Subcutaneous abdominal adipose tissue (tissue), 5 donors: Measurements from ENCODE around the gene CABP2.
"Not testable (repeated sequence)": the region's sequence is repeated elsewhere in the genome, so short reads cannot be mapped to it uniquely, and the experiment has no call there.

Source experiments
- H3K27ac ChIP-seq: one replicate; pipeline ENCODE4 v1.7.0; 2013; ENCODE audit warnings: low read depth, mild to moderate bottlenecking, inconsistent platforms, low read length, moderate library complexity
- H3K27me3 ChIP-seq, 5 donors: one replicate each; pipeline ENCODE4 v1.7.0; 2013; ENCODE audit warnings: low read length in 5 of 5, inconsistent platforms in 1 of 5; ENCODE audit not compliant: control insufficient read depth in 5 of 5, insufficient read depth in 4 of 5
- H3K36me3 ChIP-seq, 5 donors: one replicate each; pipeline ENCODE4 v1.7.0; 2013; ENCODE audit warnings: low read length in 5 of 5; ENCODE audit not compliant: control insufficient read depth in 5 of 5, insufficient read depth in 5 of 5
- H3K4me1 ChIP-seq, 5 donors: one replicate each; pipeline ENCODE4 v1.7.0; 2013; ENCODE audit warnings: low read length in 5 of 5, mild to moderate bottlenecking in 3 of 5, moderate library complexity in 1 of 5; ENCODE audit not compliant: control insufficient read depth in 5 of 5, insufficient read depth in 5 of 5
- H3K4me3 ChIP-seq, 5 donors: one replicate each; pipeline ENCODE4 v1.7.0; 2013; ENCODE audit warnings: low read length in 5 of 5, low read depth in 1 of 5
- H3K9ac ChIP-seq, 5 donors: one replicate each; pipeline ENCODE4 v1.7.0; 2013; ENCODE audit warnings: low read length in 5 of 5, mild to moderate bottlenecking in 4 of 5, moderate library complexity in 3 of 5
- H3K9me3 ChIP-seq, 5 donors: one replicate each; pipeline ENCODE4 v1.7.0; 2013; ENCODE audit warnings: low read length in 5 of 5; ENCODE audit not compliant: control insufficient read depth in 5 of 5
- donor health status: healthy.
- donor health status: healthy.
- donor health status: healthy.
- donor health status: healthy.
- donor health status: healthy.

CABP2 gene

GRCh38 chr11:67482275-67482826, 40.9 kb downstream of the CABP2 start:
- Histone ChIP-seq H3K27ac (peak overlapping the region; percentile 82), H3K27me3 (no peaks in the 10 kb centered on the region), H3K4me3 (peak overlapping the region; percentile 48 to 87 (median 83)), H3K9me3 (no peaks in the 10 kb centered on the region), H3K4me1 (peaks cover 3 to 29% (median 25%) of the 10 kb centered on the region in 5 donors), H3K9ac (peak overlapping the region in 4 of 5 donors; percentile 30 to 73 (median 64)), H3K36me3 (peaks cover 0 to 8% (median 5%) of the 10 kb centered on the region in 5 donors)

DNA sequence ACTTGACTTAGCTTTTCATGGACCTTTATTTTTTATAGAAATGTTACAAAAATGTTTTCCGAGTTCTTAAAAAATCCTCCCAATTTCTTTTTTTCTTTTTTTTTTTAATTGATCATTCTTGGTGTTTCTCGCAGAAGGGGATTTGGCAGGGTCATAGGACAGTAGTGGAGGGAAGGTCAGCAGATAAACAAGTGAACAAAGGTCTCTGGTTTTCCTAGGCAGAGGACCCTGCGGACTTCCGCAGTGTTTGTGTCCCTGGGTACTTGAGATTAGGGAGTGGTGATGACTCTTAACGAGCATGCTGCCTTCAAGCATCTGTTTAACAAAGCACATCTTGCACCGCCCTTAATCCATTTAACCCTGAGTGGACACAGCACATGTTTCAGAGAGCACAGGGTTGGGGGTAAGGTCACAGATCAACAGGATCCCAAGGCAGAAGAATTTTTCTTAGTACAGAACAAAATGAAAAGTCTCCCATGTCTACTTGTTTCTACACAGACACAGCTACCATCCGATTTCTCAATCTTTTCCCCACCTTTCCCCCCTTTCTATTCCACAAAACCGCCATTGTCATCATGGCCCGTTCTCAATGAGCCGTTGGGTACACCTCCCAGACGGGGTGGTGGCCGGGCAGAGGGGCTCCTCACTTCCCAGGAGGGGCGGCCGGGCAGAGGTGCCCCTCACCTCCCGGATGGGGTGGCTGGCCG, 45.7 kb downstream of the CABP2 start:
- H3K9me3 ChIP-seq, H3K36me3 ChIP-seq, H3K4me1 ChIP-seq, H3K4me3 ChIP-seq, H3K27ac ChIP-seq, H3K27me3 ChIP-seq, H3K9ac ChIP-seq: not testable (repeated sequence)

- H3K36me3 ChIP-seq, H3K27me3 ChIP-seq, H3K9ac ChIP-seq, H3K9me3 ChIP-seq, H3K27ac ChIP-seq, H3K4me3 ChIP-seq, H3K4me1 ChIP-seq: not testable (repeated sequence)
These were observed 46.6 kb downstream of the CABP2 start for GRCh38 chr11:67476692-67477091.

DNA sequence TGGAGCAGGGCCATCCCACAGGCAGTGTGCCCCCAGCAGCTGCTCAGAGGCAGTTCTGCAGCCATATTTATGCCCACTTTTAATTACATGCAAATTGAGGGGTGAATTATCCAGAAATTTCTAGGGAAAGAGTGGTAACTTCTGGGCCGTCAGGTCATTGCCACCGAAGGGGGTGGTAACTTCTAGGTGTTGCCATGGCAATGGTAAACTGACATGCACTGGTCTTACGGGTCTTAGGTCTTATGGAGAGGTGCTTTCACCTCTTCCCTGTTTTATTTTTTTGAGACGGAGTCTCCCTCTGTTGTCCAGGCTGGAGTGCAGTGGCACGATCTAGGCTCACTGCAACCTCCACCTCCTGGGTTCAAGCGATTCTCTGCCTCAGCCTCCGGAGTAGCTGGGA, 50.4 kb downstream of the CABP2 start:
- no peaks in the 10 kb centered on the region for H3K9me3 ChIP-seq
- peaks cover 5 to 18% (median 16%) of the 10 kb centered on the region in 5 donors for H3K4me1 ChIP-seq
- H3K27ac ChIP-seq = no peak overlapping the region
- H3K36me3 ChIP-seq = no peaks in the 10 kb centered on the region
- H3K9ac ChIP-seq = no peak overlapping the region
- H3K27me3 ChIP-seq = no peaks in the 10 kb centered on the region
- H3K4me3 ChIP-seq = no peak overlapping the region

- no peak overlapping the region for H3K27ac ChIP-seq
- no peaks in the 10 kb centered on the region for H3K27me3 ChIP-seq
- H3K9me3 ChIP-seq = no peaks in the 10 kb centered on the region
These were observed 52.8 kb downstream of the CABP2 start for GRCh38 chr11:67470337-67471002.

GRCh38 chr11:67469508-67469811, 53.8 kb downstream of the CABP2 start:
- Histone ChIP-seq H3K9me3 (no peaks in the 10 kb centered on the region), H3K4me3 (peak overlapping the region; percentile 78 to 88 (median 86)), H3K27me3 (no peaks in the 10 kb centered on the region), H3K4me1 (peaks cover 5 to 37% (median 30%) of the 10 kb centered on the region in 5 donors), H3K27ac (peak overlapping the region; percentile 79), H3K36me3 (no peaks in the 10 kb centered on the region), H3K9ac (peak overlapping the region in 4 of 5 donors; percentile 57 to 92 (median 86))

More at GRCh38 chr11:67470337-67471002, 52.8 kb downstream of the CABP2 start:
- Histone ChIP-seq H3K36me3 (no peaks in the 10 kb centered on the region), H3K9ac (no peak overlapping the region), H3K4me3 (no peak overlapping the region), H3K4me1 (peaks cover 5 to 28% (median 22%) of the 10 kb centered on the region in 5 donors)
